ENCODE measurements around the gene GAB4. TPM values are rescaled to one million over a fixed set of nuclear protein-coding genes. Genes with fewer than 3 reads are reported as not detected.

Gene GAB4
- total and polyA plus RNA-seq, 2 of the 8 experiments (the other 6 are each of a cell fraction or from before 2014, with no cell fraction given) = 0.03 to 0.17 TPM

GRCh38 chr22:16932577-16932976 is 75.4 kb downstream of the GAB4 start:
- no peak overlapping the region for H3K4me2 ChIP-seq (ENCODE audit: insufficient read depth in 1 of 2, low read depth in 2 of 2, low read length in 2 of 2)
- H3K23me2 ChIP-seq (ENCODE audit: low read depth, low read length) = no peaks in the 10 kb centered on the region
- no peak overlapping the region for H3K4me3 ChIP-seq (ENCODE audit: extremely low read depth in 1 of 4, insufficient read depth in 2 of 4, low read depth in 3 of 4, low read length in 4 of 4)
- no peaks in the 10 kb centered on the region for H4K20me1 ChIP-seq (replicated peaks in 1 of 2; ENCODE audit: control insufficient read depth in 1 of 2, insufficient read depth in 2 of 2, low read length in 2 of 2)
- POLR2A ChIA-PET (ENCODE audit: partially characterized antibody) = no interaction called here
- H3K23ac ChIP-seq (ENCODE audit: insufficient read length) = no peak overlapping the region
- no peak overlapping the region for H3K27ac ChIP-seq (ENCODE audit: low read depth, low read length)
- CTCF ChIA-PET (ENCODE audit: partially characterized antibody) = interaction anchor here (1.0 to 3.3 kb wide), 3 partner anchors 15 to 126 kb away, joined by 3 to 16 read pairs (median 4); no protein-coding TSS in a partner anchor
- no peak overlapping the region for H3K18ac ChIP-seq (ENCODE audit: extremely low read depth, low read length)
- H3K9me3 ChIP-seq (ENCODE audit: insufficient read depth in 2 of 2, low read depth in 1 of 2, low read length in 1 of 2) = peaks cover 0 to 9% of the 10 kb centered on the region in 2 experiments; a peak in 1 of 4 replicates
- no peak overlapping the region for H2BK120ac ChIP-seq (replicated peaks; ENCODE audit: low read depth, low read length)
- no peak overlapping the region for H3K4ac ChIP-seq (replicated peaks; ENCODE audit: insufficient read length, low read depth, low read length)
- no peak overlapping the region for H2AFZ ChIP-seq (ENCODE audit: low read length)
- no peak overlapping the region for H2BK20ac ChIP-seq (ENCODE audit: low read length)
- H3K36me3 ChIP-seq (ENCODE audit: control insufficient read depth in 2 of 4, insufficient read depth in 4 of 4, low read length in 3 of 4) = no peaks in the 10 kb centered on the region
- no peaks in the 10 kb centered on the region; a peak in 1 of 7 replicates for H3K27me3 ChIP-seq (replicated peaks in 1 of 4; ENCODE audit: control insufficient read depth in 3 of 4, extremely low read depth in 1 of 4, insufficient read depth in 3 of 4, low read length in 3 of 4)
- H2AK5ac ChIP-seq (ENCODE audit: low read depth, low read length) = no peak overlapping the region
- H3K14ac ChIP-seq (ENCODE audit: insufficient read length) = no peak overlapping the region
- no peak overlapping the region for H2BK15ac ChIP-seq (ENCODE audit: low read length)
- H4K91ac ChIP-seq (replicated peaks; ENCODE audit: insufficient read length, low read length) = no peak overlapping the region
- H2BK12ac ChIP-seq (ENCODE audit: low read depth, low read length) = no peak overlapping the region
- no peak overlapping the region for H2BK5ac ChIP-seq (ENCODE audit: low read depth, low read length)
- no peaks in the 10 kb centered on the region for H3K79me1 ChIP-seq (ENCODE audit: low read depth, low read length)
- no peak overlapping the region for H3K56ac ChIP-seq (replicated peaks; ENCODE audit: insufficient read length, low read depth, low read length)
- H3K79me2 ChIP-seq (ENCODE audit: control insufficient read depth in 1 of 2, insufficient read depth in 2 of 2, low read length in 2 of 2) = no peaks in the 10 kb centered on the region
- H3K4me1 ChIP-seq (replicated peaks in 1 of 4; ENCODE audit: control insufficient read depth in 3 of 4, insufficient read depth in 4 of 4, low read length in 3 of 4) = no peaks in the 10 kb centered on the region; a peak in 2 of 7 replicates
- no peak for DNase-seq (ENCODE audit: low read depth in 1 of 2, low spot score in 2 of 2)
- 74% methylated on average over 3 of the region's 3 CpGs; no CpG with 5 or more reads in 1 of the 2 experiments for WGBS, 2 experiments (ENCODE audit: extremely low coverage in 1 of 2, insufficient coverage in 1 of 2, insufficient read length in 1 of 2, insufficient replicate concordance in 2 of 2, low coverage in 1 of 2, low lambda C conversion rate in 2 of 2, missing lambda C conversion rate in 1 of 2)
- no peak overlapping the region for H4K8ac ChIP-seq (ENCODE audit: extremely low read depth, insufficient read depth, low read length)
- H4K5ac ChIP-seq (ENCODE audit: insufficient read length, low read depth, low read length) = no peak overlapping the region
- H3K9ac ChIP-seq (replicated peaks in 1 of 4; ENCODE audit: extremely low read depth in 1 of 4, low read depth in 3 of 4, low read length in 3 of 4) = no peak overlapping the region
- FAIRE-seq = no peak
- TF ChIP-seq ATF3 (IDR thresholded peaks at IDR 0.05; ENCODE audit: insufficient read depth, low read depth, low read length) (no peak), POLR2A (IDR thresholded peaks at IDR 0.05; ENCODE audit: control extremely low read depth in 1 of 2, low read depth in 2 of 2, low read length in 2 of 2) (no peak), HDAC6 (IDR thresholded peaks at IDR 0.05; ENCODE audit: low read depth, low read length) (no peak), ATF2 (IDR thresholded peaks at IDR 0.05; ENCODE audit: low read length) (no peak), CREB1 (IDR thresholded peaks at IDR 0.05) (no peak), POLR2AphosphoS5 (IDR thresholded peaks at IDR 0.05; ENCODE audit: low read depth, low read length) (no peak), CTCF (IDR thresholded peaks at IDR 0.05; ENCODE audit: control extremely low read depth in 1 of 3, insufficient read depth in 1 of 3, low read depth in 1 of 3, low read length in 3 of 3) (peak; percentile 20 to 23 (median 23); a peak in 3 of 4 replicates), JUND (IDR thresholded peaks at IDR 0.05; ENCODE audit: low read length) (no peak), YY1 (IDR thresholded peaks at IDR 0.05; ENCODE audit: low read depth, low read length) (no peak), SIRT6 (IDR thresholded peaks at IDR 0.05; ENCODE audit: low read length) (no peak), KDM1A (IDR thresholded peaks at IDR 0.05; ENCODE audit: borderline replicate concordance, low read length) (no peak)

All from H1 (cell line).